HG03108 (cell line): ENCODE data around the gene TECR.
"Not testable (repeated sequence)": the region's sequence is repeated elsewhere in the genome, so short reads cannot be mapped to it uniquely, and the experiment has no call there.

Source experiments
- ATAC-seq: cut with Tn5 transposase; IDR thresholded peaks from one replicate; pipeline ENCODE4 v1.9.1; 2021; ENCODE audit warnings: moderate library complexity; ENCODE audit not compliant: unreplicated experiment

Gene TECR, protein sequence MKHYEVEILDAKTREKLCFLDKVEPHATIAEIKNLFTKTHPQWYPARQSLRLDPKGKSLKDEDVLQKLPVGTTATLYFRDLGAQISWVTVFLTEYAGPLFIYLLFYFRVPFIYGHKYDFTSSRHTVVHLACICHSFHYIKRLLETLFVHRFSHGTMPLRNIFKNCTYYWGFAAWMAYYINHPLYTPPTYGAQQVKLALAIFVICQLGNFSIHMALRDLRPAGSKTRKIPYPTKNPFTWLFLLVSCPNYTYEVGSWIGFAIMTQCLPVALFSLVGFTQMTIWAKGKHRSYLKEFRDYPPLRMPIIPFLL

GRCh38 chr19:14529254-14530004 is at the start of gene TECR:
TSS of gene TECR (plus strand) at chr19:14529594. CDS start at chr19:14529697, 103 bp downstream.
- peak; percentile 95 for ATAC-seq

DNA sequence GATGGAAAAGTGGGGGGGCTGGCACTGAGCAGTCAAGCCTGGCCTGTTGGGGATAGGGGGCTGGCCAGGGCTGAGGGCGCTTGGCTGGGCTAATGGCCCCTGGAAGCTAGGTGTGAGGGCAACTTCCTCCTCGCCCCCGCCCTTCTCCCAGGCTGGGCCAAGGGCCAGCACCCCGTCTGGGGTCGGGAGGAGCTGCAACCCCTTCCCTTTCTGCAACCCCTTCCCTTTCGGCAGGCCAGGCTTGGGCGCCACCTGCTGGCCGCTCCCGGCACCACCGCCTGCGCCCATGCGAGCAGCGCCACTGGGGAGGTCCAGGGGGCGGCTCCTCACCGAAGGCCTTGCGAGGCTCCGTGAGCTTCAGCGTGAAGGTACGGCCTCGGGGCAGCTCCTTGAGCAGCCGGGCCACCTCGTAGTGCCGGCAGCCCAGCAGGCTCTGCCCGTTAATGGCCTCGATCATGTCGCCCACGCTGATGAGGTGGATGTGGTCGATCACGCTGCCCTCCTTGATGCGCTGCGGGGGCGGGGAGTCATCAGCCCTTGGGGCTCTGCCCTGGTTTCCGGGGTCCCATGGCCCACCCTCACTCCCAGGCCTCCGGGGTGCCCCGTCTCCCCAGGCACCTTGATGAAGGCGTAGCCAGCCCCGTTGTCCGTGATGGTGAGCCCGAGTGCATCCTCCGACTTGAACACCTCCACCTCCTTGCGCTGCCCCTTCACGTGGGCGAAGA is 49.3 kb upstream of the TECR start:
- ATAC-seq: no peak

DNA sequence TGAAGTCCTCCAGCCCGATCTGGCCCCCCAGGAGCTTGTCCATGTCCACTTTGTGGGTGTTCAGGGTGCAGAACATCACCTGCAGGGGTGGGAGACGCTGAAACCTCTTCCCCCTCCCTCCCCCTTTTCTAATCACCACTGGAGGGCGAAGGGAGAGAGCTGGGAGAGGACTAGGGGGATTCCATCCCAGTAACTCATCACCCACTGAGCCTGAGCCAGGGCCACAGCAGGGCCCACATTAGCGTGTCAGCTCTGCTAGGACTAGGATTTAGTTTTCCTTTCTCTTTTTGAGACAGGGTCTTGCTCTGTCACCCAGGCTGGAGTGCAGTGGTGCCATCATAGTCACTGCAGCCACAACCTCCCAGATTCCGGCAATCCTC is 48.7 kb upstream of the TECR start:
- no peak for ATAC-seq

DNA sequence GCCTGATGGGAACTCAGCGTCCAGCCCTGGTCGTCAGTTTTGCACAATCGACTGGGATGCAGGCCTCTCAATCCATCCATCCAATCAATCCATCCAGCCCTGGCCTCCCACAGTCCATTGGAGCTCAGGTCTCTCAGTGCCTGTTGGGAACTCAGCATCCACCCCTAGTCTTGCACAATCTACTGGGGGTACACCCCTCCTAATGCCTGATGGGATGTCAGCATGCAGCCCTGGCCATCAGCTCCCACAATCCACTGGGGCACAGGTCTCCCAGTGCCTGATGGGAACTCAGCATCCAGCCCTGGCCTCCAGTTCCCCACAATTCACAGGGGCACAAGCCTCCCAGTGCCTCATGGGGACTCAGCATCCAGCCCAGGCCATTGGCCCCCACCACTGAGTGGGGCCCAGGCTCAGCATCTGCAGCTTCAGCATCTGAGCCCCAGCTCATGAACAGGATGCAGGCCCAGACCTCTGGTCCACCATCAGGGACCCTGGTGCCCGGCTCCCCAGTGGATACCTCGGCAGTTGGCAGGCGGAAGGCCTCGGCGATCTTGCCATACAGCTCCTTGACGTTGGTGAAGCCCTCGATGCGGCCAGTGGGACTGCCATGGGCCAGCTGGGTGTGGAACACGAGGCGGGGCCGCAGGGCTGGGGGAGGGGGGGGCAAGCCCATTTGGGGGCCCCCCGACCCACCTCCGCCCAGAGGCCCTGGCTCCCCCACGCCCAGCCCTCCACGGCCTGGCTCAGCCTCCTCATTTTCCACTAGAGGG is 47.0 kb upstream of the TECR start:
- no peak for ATAC-seq

- ATAC-seq: no peak
Measured at GRCh38 chr19:14487370-14488125, 41.8 kb upstream of the TECR start.

DNA sequence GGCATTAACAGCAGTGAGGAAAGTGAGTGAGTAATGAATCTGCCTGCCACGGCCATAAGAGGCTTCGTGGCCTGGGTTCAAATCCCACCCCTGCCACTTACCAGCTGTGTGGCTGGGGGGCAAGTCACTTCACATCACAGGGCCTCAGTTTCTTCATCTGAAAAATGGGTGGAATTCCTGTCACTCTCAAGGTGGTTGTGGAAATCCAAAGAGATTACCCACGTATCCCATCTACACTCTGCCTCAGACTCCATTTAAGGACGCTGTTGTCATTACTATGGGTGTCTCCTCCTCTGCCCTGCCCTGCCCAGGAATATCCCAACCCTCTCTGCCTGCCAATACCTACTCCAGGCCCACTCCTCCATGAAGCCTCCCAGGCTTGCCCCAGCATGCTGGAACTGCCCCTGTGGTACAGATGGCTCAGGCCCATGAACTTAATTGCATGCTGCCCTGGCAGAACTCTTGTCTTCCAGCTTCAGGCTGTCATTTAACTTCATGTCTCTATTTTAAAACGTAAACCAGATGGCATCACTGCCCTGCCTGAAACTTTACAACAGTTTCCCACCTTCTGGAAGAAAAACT is 36.5 kb upstream of the TECR start:
- ATAC-seq: no peak

DNA sequence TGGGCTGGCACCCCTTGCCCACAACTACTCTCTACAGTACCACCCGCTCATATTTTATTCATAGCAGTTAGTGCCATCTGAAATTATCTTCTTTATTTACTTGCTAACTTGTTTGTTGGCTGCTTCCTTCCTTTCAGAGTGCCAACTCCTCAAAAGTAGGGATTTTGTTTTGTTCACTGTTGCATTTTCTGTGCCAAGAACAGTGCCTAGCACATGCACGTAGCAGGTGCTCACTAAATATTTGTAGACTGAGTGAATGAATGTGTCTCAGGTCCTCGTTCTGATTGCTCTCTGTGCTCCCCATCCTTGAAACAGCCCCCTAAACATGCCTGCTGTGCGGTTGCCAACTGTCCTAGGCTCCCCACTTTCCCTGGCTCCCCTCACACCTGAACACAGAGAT is 35.0 kb upstream of the TECR start:
- ATAC-seq: no peak

DNA sequence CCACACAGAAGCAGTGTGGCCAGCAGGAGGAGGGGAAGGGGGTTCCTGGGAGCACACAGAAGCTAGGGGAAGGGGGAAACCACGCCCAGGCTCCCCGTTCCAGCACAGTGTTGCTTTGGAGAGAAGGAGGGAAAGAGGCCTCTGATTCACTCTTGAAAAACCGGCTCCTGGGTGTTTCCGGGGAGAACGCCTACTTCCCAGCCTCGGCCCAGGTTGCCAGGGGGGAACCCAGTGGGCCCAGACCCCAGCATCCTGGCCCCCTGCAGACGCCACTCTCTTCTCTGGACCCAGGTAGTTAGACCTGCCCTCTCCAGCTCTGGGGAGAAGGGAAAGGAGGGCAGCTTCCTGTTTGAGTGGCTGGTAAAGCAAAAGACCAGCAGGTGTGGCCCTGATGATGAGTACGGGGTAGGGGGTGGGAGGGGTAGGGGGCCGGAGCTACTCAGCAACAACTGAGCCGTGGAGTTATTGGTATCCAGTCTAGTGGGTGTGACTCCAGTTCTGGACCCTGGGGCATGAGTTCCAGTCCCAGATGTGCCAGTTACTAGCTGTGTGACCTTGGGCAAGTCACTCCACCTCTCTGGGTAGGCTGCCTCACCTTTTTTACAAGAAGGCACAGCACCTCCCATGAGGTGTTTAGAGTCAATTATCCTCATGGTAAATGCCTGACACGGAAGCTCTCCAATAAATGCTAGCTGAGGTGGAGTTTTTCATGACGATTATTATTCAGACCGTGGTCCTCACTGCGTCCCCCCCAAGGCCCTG is 34.3 kb upstream of the TECR start:
- ATAC-seq: no peak

- ATAC-seq: no peak
Measured at GRCh38 chr19:14495672-14496028, 33.7 kb upstream of the TECR start.

GRCh38 chr19:14496029-14496833 is 33.2 kb upstream of the TECR start, which contains the start of gene GIPC1:
TSS of gene GIPC1 (minus strand) at chr19:14496127. CDS start at chr19:14482976, 13,151 bp downstream.
- no peak for ATAC-seq

- ATAC-seq: no peak
Measured at GRCh38 chr19:14496834-14497227, 32.6 kb upstream of the TECR start.

GRCh38 chr19:14497228-14497921 is 32.0 kb upstream of the TECR start:
- no peak for ATAC-seq

DNA sequence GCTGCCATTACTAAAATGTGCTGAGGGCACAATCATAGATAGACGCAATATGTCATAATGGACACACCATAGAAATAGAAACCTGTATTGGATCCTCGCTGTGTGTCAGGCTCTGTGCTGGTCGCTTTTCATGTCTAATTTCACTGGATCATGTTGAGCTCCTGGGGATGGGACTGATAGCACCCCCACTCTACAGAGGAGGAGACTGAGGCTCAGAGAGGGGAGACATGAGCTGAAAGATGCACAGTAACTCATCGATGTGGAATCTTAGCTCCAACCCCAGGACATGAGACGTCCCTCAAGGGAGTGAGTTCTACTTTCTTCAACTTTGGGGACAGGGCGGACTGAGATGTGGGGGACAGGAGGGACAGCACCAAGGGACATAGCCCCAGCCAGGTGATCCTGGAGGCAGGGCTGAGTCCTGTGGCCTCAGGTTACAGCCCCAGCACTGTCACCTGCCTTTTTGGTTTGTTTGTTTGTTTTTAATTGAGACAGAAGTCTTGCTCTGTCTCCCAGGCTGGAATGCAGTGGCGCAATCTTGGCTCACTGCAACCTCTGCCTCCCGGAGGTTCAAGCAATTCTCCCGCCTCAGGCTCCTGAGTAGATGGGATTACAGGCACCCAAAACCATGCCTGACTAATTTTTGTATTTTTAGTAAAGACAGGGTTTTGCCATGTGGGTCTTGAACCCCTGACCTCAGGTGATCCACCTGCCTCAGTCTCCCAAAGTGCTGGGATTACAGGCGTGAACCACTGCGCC is 26.9 kb upstream of the TECR start:
- ATAC-seq: no peak

DNA sequence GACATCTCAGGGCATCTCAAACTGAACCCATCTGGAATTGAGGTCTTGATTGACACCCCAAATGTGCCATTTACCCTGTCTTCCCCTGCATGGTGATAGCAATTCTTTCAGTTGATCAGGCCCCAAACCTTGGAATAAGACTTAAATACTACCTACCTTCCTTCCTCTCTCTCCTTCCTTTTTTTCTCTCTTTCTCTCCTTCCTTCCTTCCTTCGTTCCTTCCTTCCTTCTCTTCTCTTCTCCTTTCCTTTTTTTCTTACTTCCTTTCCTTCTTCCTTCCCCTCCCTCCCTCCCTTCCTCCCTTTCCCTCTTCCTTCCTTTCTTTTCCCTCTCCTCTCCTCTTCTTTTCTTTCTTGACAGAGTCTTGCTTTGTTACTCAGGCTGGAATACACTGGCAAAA is 26.1 kb upstream of the TECR start:
- ATAC-seq: no peak

DNA sequence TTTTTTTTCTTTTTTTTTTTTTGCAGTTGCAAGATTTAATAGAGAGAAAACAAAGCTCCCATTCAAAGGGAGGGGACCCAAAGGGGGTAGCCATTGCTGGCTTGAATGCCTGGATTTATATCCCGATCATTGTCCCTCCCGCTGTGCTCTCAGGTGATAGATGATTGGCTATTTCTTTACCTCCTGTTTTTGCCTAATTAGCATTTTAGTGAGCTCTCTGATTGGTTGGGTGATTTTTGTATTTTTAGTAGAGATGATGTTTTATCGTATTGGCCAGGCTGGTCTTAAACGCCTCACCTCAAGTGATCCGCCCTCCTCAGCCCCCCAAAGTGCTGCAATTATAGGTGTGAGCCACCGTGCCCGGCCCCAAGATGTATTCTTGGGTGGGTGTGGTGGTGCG is 24.8 kb upstream of the TECR start:
- not testable (repeated sequence) for ATAC-seq

DNA sequence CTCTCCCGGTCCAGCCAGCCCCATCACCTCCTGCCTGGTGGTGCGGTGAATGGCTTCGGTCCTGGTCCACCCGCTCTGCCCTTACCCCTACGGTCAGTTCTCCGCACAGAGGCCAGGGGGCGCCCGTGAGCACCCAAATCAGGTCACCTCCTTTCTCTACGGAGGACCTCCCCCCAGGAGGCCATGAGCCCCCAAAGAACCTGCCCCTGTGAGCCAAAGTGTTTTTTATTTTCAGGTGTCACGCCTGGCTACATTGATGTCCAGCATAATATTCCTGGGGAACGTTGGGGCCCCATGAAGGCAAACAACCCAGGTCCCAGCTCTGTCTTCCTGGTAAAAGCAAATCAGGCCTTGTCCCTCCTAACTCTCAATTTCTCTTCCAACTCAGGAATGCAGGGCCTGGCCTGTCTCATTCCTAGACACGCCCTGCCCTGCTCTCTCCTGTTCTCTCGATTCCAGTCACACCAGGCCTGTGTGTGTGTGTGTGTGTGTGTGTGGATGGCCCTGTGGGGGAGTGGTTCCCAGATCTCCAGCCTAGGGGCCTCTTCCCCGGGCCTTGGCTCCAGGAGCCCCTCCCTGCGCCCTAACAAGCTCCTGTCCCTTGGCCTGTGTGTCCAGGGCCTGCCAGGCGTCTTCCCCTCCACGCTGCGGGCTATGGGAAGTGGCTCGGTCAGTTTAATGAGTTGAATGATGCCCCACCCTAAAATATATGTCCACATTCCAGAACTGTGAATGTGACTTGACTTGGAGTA is 23.7 kb upstream of the TECR start:
- no peak for ATAC-seq
